Esophagus squamous epithelium (tissue), 4 donors: Measurements from ENCODE around the gene LRRC36.

Experiments used
- CTCF ChIP-seq, 6 experiments: fragments of 450-650 bp in 4 of 6; fragments of 200-600 bp in 2 of 6; sonication (generic) in 2 of 6; IDR thresholded peaks; one replicate each; pipeline ENCODE4 v1.5.1; 2016 to 2019; ENCODE audit warnings: antibody characterized with exemption in 6 of 6, mild to moderate bottlenecking in 4 of 6, moderate library complexity in 4 of 6
- POLR2A ChIP-seq, 4 donors: fragments of 450-650 bp; IDR thresholded peaks; one replicate each; pipeline ENCODE4 v1.6.1; 2017; ENCODE audit warnings: antibody characterized with exemption in 4 of 4, mild to moderate bottlenecking in 4 of 4, moderate library complexity in 3 of 4

- no peak for TF ChIP-seq CTCF (IDR thresholded peaks at IDR 0.05)
- TF ChIP-seq POLR2A (IDR thresholded peaks at IDR 0.05): no peak
Measured at GRCh38 chr16:67423611-67424260, 97.1 kb downstream of the LRRC36 start.
